Natural killer cell treated with Interleukin-12 subunit alpha and Interleukin-12 subunit beta and Interleukin-15 and Interleukin-18, amount 100 ng/mL, for 72 hours (primary cell): Measurements from ENCODE around the gene IRGQ. TPM values are rescaled to one million over a fixed set of nuclear protein-coding genes. Genes with fewer than 3 reads are reported as not detected.
"Not testable (repeated sequence)": the region's sequence is repeated elsewhere in the genome, so short reads cannot be mapped to it uniquely, and the experiment has no call there.

Source experiments
- ATAC-seq, 2 donors: fragments of 150-1000 bp; cut with Tn5 transposase in 1 of 2; sonication (Bioruptor Pico), chemical (Tn5 transposase) in 1 of 2; 2 replicates each; pipeline ENCODE4 v1.10.0; 2021
- DNase-seq: peaks from one replicate; pipeline ENCODE4 v3.0.0; 2022; ENCODE audit warnings: low spot score
- H3K27ac Mint-ChIP-seq, 2 donors: 1 replicate in 1 of 2; 2 replicates in 1 of 2; pipeline ENCODE4 v1.8.0; 2022; ENCODE audit warnings: mixed read lengths in 2 of 2, mild to moderate bottlenecking in 1 of 2, moderate library complexity in 1 of 2
- H3K27me3 Mint-ChIP-seq, 2 donors: 1 replicate in 1 of 2; 2 replicates in 1 of 2; pipeline ENCODE4 v1.8.0; 2022; ENCODE audit warnings: mixed read lengths in 2 of 2
- H3K36me3 Mint-ChIP-seq: one replicate; pipeline ENCODE4 v1.8.0; 2022; ENCODE audit warnings: mixed read lengths
- H3K4me1 Mint-ChIP-seq, 2 donors: 1 replicate in 1 of 2; 2 replicates in 1 of 2; pipeline ENCODE4 v1.8.0; 2022; ENCODE audit warnings: low read depth in 2 of 2, mixed read lengths in 2 of 2, mild to moderate bottlenecking in 1 of 2
- H3K4me3 Mint-ChIP-seq: one replicate; pipeline ENCODE4 v1.8.0; 2022; ENCODE audit warnings: mixed read lengths
- H3K9me3 Mint-ChIP-seq: 2 replicates; pipeline ENCODE4 v1.8.0; 2022; ENCODE audit warnings: mixed read lengths
- total RNA-seq, 2 donors: library from RNA; stranded (reverse); gene quantifications; one replicate each; pipeline ENCODE4 v1.2.3, GENCODE V29; 2022

The IRGQ gene
- total RNA-seq, 2 donors from 2014 or later: 36.8 to 42.6 TPM

DNA sequence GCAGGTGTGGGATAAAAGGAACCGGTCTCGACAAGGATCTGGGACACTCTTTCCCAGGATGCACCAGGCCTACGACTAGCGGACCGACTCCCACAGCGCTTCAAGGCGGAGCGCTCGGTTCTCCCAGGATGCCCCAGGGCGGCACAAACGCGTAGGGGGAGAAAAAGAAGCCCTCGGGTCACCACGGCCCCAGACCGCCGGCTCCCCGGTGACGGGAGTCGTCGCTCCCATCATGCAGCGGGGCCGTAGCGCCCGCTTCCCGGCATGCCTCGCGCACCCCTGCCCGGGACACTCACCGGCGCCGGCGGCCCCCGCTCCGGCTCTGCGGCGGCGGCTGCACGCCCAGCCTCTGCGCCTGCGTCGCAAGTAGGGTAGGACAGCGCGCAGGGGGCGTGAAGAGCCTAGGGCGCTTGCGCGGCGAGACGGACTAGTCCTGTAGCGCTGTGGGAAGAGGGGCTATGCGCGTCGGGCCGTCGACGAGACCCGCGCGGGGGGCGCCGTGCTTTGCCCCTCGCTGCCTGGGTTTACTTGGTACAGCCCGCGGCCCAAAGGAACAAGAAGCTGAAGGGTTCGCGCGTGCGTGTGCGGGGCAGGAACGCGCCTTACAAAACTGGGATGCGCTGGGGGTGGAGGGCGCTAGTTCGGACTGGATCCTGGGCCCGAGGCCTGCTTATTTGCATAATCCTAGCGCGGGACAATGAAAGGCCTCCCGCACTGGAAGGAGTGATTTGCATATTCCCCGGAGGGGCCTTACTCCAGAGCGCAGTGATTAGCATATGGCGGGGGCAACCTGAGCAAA lies 23.5 kb upstream of the IRGQ start, which contains the start of gene ZNF428:
TSS of gene ZNF428 (minus strand) at position 368 of the 799 bp plus-strand sequence. CDS start 5,325 bp downstream, outside the sequence.
- peak within 1 kb of the TSS; percentile 95 to 98 for H3K27ac Mint-ChIP-seq
- H3K36me3 Mint-ChIP-seq: no peaks in the 10 kb centered on the region
- no peaks in the 10 kb centered on the region for H3K27me3 Mint-ChIP-seq
- H3K4me1 Mint-ChIP-seq: peaks cover 21 to 32% of the 10 kb centered on the region in 2 donors
- ATAC-seq (peak; percentile 94), DNase-seq (peak; percentile 95)
- peak within 1 kb of the TSS; percentile 98 for H3K4me3 Mint-ChIP-seq
- H3K9me3 Mint-ChIP-seq: no peaks in the 10 kb centered on the region

DNA sequence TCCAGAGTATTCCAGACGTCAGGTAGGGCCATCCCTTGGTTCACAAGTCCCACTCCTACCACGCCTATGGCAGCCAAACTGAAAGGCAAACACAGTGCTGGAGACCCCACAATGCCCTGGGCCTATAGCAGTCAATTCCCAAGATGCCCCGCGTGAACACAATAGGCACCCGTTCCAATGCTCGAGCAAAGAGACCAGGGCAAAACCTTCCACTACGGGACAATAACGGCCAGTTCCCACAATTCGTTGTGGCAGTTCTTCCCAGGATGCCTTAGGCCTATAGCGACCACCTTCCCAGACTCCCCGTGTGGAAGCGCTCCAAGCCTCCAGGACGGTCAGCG lies 23.0 kb upstream of the IRGQ start:
- ATAC-seq: peak; percentile 25 to 51
- Mint-ChIP-seq H3K36me3 (no peaks in the 10 kb centered on the region), H3K9me3 (no peaks in the 10 kb centered on the region)

DNA sequence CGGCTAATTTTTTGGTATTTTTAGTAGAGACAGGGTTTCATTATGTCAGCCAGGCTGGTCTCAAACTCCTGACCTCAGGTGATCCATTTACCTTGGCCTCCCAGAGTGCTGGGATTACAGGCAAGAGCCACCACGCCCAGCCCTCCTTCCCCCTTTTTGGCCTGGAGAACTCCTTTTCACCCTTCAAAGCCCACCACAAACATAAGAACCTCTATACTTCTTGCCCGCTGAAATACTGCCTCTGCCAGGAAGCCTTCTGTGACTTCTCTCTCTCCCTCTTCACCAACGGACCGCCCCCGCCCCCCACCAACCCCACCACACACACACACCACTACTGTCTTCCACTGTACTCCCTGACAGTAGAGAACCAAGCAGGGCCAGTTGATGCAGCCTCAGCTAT lies 21.0 kb upstream of the IRGQ start:
- H3K9me3 Mint-ChIP-seq: no peaks in the 10 kb centered on the region
- H3K4me3 Mint-ChIP-seq: no peak overlapping the region
- no peaks in the 10 kb centered on the region for H3K27me3 Mint-ChIP-seq
- H3K27ac Mint-ChIP-seq: peak overlapping the region in 1 of 2 donors; percentile 60
- peak; percentile 40 for DNase-seq
- peaks cover 24 to 36% of the 10 kb centered on the region in 2 donors for H3K4me1 Mint-ChIP-seq
- no peak for ATAC-seq
- no peaks in the 10 kb centered on the region for H3K36me3 Mint-ChIP-seq

More for the DNA sequence above, 23.0 kb upstream of the IRGQ start:
- no peak for DNase-seq
- peaks cover 21 to 29% of the 10 kb centered on the region in 2 donors for H3K4me1 Mint-ChIP-seq
- no peaks in the 10 kb centered on the region for H3K27me3 Mint-ChIP-seq
- H3K27ac Mint-ChIP-seq: peak overlapping the region; percentile 95 to 98
- peak overlapping the region; percentile 98 for H3K4me3 Mint-ChIP-seq

DNA sequence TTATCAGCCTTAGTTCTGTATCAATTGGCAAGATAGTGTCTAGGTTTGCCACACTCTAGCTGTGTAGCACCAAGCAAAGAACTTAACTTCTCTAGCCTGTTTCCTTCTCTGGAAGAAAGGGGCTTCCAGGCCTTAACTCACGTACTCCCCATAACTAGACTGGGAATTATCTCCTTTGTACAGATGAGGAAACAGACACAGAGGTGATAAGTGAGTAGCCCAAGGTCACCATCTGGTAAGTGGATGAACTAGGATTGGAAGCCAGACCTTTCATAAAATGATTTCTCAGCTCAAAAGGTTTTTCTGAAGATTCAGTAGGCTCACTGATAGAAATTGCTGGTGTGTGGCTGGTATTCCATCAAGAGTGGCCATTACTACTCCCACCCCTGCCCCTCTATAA lies 20.4 kb upstream of the IRGQ start:
- Mint-ChIP-seq H3K27ac (no peak overlapping the region), H3K36me3 (no peaks in the 10 kb centered on the region), H3K9me3 (no peaks in the 10 kb centered on the region), H3K27me3 (no peaks in the 10 kb centered on the region), H3K4me1 (peaks cover 26 to 40% of the 10 kb centered on the region in 2 donors), H3K4me3 (no peak overlapping the region)
- DNase-seq: no peak
- ATAC-seq: no peak

DNA sequence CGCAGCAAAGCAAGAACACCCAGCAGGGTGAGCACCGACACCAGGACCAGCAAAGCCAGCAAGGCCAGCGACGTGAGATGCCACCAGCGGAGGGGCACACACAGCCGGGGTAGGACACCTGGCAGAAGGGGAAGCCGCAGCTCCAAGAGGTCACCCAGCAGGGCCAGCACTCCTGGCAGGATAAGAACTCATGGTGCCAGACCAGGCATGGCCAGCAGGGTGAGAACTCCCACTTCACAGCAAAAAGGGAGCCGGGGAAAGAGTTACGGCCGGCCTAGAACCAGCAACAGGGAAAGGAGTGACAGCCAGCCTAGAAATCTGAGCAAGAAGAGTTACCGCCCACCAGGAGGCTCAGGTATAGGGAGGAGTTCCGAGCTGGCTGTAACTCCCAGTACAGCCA lies 16.4 kb upstream of the IRGQ start:
- DNase-seq: peak; percentile 47
- H3K4me3 Mint-ChIP-seq: no peak overlapping the region
- no peaks in the 10 kb centered on the region for H3K27me3 Mint-ChIP-seq
- no peak for ATAC-seq
- no peaks in the 10 kb centered on the region for H3K9me3 Mint-ChIP-seq
- H3K27ac Mint-ChIP-seq: no peak overlapping the region
- peaks cover 5 to 37% of the 10 kb centered on the region in 2 donors for H3K4me1 Mint-ChIP-seq
- H3K36me3 Mint-ChIP-seq: no peaks in the 10 kb centered on the region

DNA sequence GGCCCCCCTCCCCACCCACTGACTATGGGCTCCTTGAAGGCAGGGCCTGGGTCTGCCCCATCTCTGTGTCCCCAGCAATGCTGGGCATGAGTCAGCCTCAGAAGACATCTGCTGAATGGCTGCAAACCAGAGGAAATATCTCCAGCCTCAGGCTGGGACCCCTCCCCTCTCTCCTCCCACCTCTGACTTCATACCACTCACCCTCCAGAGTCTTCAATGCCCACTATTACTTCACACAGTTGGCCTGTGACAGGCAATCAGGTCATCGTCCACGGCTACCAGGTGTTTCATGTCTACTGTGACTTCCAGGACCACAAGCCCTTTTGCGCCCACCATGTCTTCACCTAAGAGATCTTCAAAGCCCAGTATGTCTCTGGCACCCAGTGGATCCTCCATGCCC lies 15.9 kb upstream of the IRGQ start, which contains the start of gene SRRM5:
TSS of gene SRRM5 (plus strand) at position 301 of the 400 bp plus-strand sequence. CDS start at position 335, 34 bp downstream.
- Mint-ChIP-seq H3K27me3 (no peaks in the 10 kb centered on the region), H3K4me3 (no peak within 1 kb of the TSS), H3K36me3 (no peaks in the 10 kb centered on the region), H3K27ac (peak within 1 kb of the TSS in 1 of 2 donors; percentile 57), H3K4me1 (peaks cover 5 to 34% of the 10 kb centered on the region in 2 donors), H3K9me3 (no peaks in the 10 kb centered on the region)
- DNase-seq (no peak), ATAC-seq (no peak)

DNA sequence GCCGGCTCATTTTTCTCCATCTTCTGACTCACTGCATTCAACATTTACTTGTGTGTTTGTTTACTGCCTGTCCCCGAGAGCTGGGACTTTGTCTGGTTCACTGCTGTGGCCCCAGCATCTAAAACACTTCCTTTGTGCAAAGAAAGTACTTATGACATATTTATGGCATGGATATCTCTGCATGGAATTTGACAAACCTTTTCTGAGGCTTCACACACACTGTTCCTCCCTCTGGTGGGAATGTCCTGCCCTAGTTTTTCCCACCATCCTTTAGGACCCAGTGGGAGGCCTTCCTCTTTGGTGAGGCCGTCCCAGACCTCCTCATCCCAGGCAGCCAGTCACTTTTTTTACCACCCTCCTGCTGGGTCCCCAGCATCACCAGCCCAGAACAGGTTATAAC lies 14.6 kb upstream of the IRGQ start:
- no peak for DNase-seq
- Mint-ChIP-seq H3K27ac (peak overlapping the region in 1 of 2 donors; percentile 57), H3K9me3 (no peaks in the 10 kb centered on the region), H3K27me3 (no peaks in the 10 kb centered on the region), H3K4me1 (peaks cover 5 to 24% of the 10 kb centered on the region in 2 donors), H3K36me3 (no peaks in the 10 kb centered on the region), H3K4me3 (no peak overlapping the region)
- no peak for ATAC-seq

DNA sequence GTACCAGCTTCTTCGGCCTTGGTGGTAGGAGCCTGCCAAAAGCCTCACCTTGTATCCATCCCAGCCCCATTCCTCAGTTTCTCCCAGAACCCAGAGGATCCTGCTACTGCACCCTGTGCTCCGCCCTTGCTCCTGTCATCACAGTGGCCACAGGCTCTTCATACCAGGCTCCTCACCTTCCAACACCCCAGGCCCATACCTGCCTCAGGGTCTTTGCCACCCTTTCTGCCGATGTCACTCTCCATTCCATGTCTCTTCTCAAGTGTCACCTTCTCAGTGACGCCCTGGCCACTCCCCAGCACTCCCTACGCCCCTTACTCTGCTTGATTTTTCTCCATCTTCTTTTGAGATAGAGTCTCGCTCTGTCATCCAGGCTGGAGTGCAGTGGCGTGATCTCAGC lies 13.9 kb upstream of the IRGQ start:
- ATAC-seq (no peak), DNase-seq (no peak)
- Mint-ChIP-seq H3K4me3 (no peak overlapping the region), H3K27me3 (no peaks in the 10 kb centered on the region), H3K27ac (no peak overlapping the region), H3K36me3 (no peaks in the 10 kb centered on the region), H3K9me3 (no peaks in the 10 kb centered on the region), H3K4me1 (peaks cover 5 to 24% of the 10 kb centered on the region in 2 donors)

DNA sequence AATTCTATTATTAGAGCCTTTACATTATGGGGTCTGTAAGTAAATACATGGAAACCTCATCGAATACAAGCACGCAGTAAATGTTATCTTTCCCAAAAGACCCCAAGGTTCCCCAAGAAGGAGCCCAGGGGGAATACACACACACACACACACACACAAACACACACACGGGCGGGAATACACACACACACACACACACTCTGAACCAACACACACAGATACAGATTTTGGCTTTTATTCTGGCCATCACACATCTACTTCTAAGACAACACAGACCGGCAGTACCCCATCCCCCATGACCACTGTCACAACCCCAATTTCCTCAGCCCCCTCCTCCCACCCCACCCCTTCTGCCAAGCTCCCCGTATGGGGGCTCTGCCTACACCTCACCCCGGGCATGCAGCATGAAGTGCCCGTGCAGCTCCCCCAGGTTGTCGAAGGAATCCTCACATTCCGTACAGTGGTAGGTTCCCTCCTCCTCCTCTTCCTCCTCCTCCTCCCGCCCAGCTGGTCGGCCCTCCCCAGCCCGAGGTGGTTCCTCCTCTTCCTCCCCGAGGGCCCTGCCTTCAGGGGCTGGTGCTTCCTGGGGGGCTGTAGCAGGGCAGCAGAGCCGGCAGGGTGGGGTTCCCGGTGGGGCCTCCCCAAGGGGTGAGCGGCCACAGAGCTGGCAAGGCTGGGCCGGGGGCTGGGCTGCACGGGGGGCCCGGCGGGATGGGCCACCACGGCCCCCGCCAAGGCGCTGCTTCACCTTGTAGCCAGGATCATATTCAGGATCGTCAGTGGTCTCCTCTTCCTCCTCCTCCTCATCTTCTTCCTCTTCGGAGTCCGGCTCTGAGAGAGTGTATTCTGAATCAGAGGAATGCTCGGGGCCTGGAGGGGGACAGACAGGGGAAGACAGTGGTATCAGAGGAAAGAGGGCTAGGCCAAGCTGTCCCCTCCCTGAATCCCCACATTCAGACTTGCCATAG lies 11.6 kb upstream of the IRGQ start:
- no peak for ATAC-seq

DNA sequence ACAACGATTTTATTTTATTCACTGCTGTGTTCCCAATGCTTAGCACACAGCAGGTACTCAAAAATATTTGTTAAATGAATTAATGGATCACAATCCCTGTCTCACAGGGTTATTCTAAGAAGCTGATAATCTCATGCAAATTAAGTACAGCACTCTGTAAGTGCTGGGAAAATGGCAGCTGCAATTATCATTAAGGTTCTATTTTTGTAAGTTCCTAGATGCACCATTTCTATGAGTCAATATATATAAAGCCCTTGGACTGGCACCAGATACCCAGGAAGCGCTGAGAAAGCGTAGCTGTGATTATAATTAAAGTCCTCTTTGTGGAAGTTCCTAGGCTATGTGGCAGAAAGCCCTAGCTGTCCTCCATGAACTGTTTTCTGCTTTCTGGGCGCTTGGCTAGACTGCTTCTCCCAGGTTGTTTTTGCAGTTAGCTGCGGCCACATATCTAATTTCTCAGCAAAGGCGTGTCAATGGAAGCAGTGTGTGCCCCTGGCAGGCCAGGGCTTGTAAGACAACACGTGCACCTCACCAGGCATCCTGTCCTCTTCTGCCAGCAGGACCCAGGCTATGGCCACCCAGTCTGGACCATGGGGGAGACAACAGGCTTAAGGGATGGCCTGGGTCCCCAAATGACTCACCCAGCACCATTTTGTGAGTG lies 10.8 kb upstream of the IRGQ start:
- H3K27ac Mint-ChIP-seq: peak overlapping the region in 1 of 2 donors; percentile 50
- no peaks in the 10 kb centered on the region for H3K36me3 Mint-ChIP-seq
- DNase-seq (no peak), ATAC-seq (no peak)
- H3K4me1 Mint-ChIP-seq: peaks cover 0 to 11% of the 10 kb centered on the region in 2 donors
- H3K9me3 Mint-ChIP-seq: no peaks in the 10 kb centered on the region
- H3K27me3 Mint-ChIP-seq: no peaks in the 10 kb centered on the region
- no peak overlapping the region for H3K4me3 Mint-ChIP-seq

More for the DNA sequence above, 11.6 kb upstream of the IRGQ start:
- Mint-ChIP-seq H3K4me3 (no peak overlapping the region), H3K4me1 (peaks cover 5 to 16% of the 10 kb centered on the region in 2 donors), H3K9me3 (no peaks in the 10 kb centered on the region), H3K27ac (no peak overlapping the region), H3K27me3 (no peaks in the 10 kb centered on the region), H3K36me3 (no peaks in the 10 kb centered on the region)
- no peak for DNase-seq

DNA sequence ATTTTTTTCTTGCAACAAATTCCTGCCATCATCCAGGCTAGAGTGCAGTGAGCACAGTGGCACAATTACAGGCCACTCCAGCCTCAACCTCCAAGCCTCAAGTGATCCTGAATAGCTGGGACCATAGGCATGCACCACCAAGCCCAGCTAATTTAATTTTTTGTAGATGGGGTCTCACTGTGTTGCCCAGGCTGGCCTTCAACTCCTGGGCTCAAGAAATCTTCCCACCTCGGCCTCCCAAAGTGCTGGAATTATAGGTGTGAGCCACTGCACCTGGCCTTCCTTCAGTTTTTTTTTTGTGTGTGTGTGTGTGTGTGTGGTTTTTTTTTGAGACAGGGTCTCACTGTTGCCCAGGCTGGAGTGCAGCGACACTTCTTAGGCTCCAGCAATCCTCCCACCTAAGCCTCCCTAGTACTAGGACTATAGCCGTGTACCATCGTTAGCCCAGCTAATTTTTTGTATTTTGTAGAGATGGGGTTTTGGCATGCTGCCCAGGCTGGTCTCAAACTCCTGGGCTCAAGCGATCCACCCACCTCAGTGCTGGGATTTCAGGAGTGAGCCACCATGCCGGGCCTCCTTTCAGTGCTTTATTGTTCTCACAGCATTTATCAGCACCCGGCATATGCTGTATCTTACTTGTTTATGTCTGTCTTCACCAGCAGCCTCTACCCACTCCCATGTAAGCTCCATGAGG lies 10.1 kb upstream of the IRGQ start:
- Mint-ChIP-seq H3K27ac (peak overlapping the region in 1 of 2 donors; percentile 50), H3K27me3 (no peaks in the 10 kb centered on the region), H3K4me1 (peaks cover 0 to 9% of the 10 kb centered on the region in 2 donors), H3K36me3 (no peaks in the 10 kb centered on the region), H3K9me3 (no peaks in the 10 kb centered on the region), H3K4me3 (no peak overlapping the region)
- DNase-seq: no peak
- ATAC-seq: no peak

DNA sequence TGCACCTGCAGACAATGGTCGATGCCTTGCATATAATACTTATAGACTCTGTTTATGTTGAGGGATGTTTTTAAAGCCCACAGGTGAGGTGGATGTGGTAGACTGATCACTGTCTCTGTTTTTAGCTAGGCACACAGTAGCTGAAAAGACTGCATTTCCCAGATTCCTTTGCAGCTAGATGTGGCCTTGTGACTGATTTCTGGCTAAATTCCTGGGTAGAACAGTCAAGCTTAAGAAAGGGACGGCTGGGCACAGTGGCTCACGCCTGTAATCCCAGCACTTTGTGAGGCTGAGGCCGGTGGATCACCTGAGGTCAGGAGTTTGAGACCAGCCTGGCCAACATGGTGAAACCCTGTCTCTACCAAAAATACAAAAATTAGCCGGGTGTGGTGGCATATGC lies 4.4 kb upstream of the IRGQ start:
- H3K27ac Mint-ChIP-seq, DNase-seq, H3K36me3 Mint-ChIP-seq, H3K27me3 Mint-ChIP-seq, H3K4me3 Mint-ChIP-seq, ATAC-seq, H3K9me3 Mint-ChIP-seq: not testable (repeated sequence)
- peaks cover 20 to 29% of the 10 kb centered on the region in 2 donors for H3K4me1 Mint-ChIP-seq
